Suprapubic skin (tissue), 4 donors: ENCODE data around the gene DPEP1. TPM values are rescaled to one million over a fixed set of nuclear protein-coding genes. Genes with fewer than 3 reads are reported as not detected.
"Not testable (repeated sequence)": the region's sequence is repeated elsewhere in the genome, so short reads cannot be mapped to it uniquely, and the experiment has no call there.

Source experiments
- DNase-seq, 2 donors: peaks; one replicate each; pipeline ENCODE4 v3.0.0-alpha.2; 2019; ENCODE audit warnings: low spot score in 2 of 2
- H3K27ac ChIP-seq: fragments of 200-600 bp; sonication (generic); one replicate; pipeline ENCODE4 v1.5.1; 2019
- H3K27me3 ChIP-seq: fragments of 200-600 bp; sonication (generic); one replicate; pipeline ENCODE4 v1.5.1; 2019
- H3K36me3 ChIP-seq: fragments of 200-600 bp; sonication (generic); one replicate; pipeline ENCODE4 v1.5.1; 2019
- H3K4me1 ChIP-seq: fragments of 200-600 bp; sonication (generic); one replicate; pipeline ENCODE4 v1.5.1; 2019
- H3K4me3 ChIP-seq: fragments of 200-600 bp; sonication (generic); one replicate; pipeline ENCODE4 v1.5.1; 2019; ENCODE audit warnings: mild to moderate bottlenecking
- H3K9me3 ChIP-seq: fragments of 200-600 bp; sonication (generic); one replicate; pipeline ENCODE4 v1.5.1; 2019
- EP300 ChIP-seq: sonication (generic); formaldehyde crosslinking; IDR thresholded peaks from one replicate; pipeline ENCODE4 v1.6.1; 2017; ENCODE audit warnings: antibody characterized with exemption
- POLR2A ChIP-seq, 2 donors: fragments of 450-650 bp; IDR thresholded peaks; one replicate each; pipeline ENCODE4 v1.6.1; 2017; ENCODE audit warnings: antibody characterized with exemption in 2 of 2, mild to moderate bottlenecking in 2 of 2, moderate library complexity in 2 of 2
- POLR2AphosphoS5 ChIP-seq, 3 donors: sonication (generic); formaldehyde crosslinking; IDR thresholded peaks; one replicate each; pipeline ENCODE4 v1.6.1; 2017; ENCODE audit warnings: antibody characterized with exemption in 3 of 3
- WGBS: methylation state at CpG from one replicate; pipeline ENCODE4 v1.1.5; 2018; 5-methylcytosine and 5-hydroxymethylcytosine counted together
- total RNA-seq, 4 donors: library from RNA; depleted of rRNA; stranded (reverse); fragments of >200 nt; gene quantifications; one replicate each; pipeline ENCODE4 v1.1.0, GENCODE V29; 2016
- TF ChIP-seq, protein P1 (sequence below), 2 donors: fragments of 200-600 bp in 1 of 2; fragments of 450-650 bp in 1 of 2; sonication (generic) in 1 of 2; IDR thresholded peaks; one replicate each; pipeline ENCODE4 v1.5.1; 2016 to 2019; ENCODE audit warnings: antibody characterized with exemption in 2 of 2, mild to moderate bottlenecking in 1 of 2, moderate library complexity in 1 of 2

Gene DPEP1
- total RNA-seq, 4 donors from 2014 or later, result 1.3 to 2.3 (median 2.2) TPM; not detected in 1

- no peak overlapping the region for H3K4me3 ChIP-seq
- no peak overlapping the region for H3K27ac ChIP-seq
- WGBS, result 90% methylated on average over 9 of the region's 9 CpGs
- no peaks in the 10 kb centered on the region for H3K9me3 ChIP-seq
- peaks cover 24% of the 10 kb centered on the region for H3K36me3 ChIP-seq
- no peak for DNase-seq
- H3K27me3 ChIP-seq, result no peaks in the 10 kb centered on the region
- TF ChIP-seq POLR2AphosphoS5 (IDR thresholded peaks at IDR 0.05) (no peak), EP300 (no peak), POLR2A (IDR thresholded peaks at IDR 0.05) (no peak)
- TF ChIP-seq, protein P1, sequence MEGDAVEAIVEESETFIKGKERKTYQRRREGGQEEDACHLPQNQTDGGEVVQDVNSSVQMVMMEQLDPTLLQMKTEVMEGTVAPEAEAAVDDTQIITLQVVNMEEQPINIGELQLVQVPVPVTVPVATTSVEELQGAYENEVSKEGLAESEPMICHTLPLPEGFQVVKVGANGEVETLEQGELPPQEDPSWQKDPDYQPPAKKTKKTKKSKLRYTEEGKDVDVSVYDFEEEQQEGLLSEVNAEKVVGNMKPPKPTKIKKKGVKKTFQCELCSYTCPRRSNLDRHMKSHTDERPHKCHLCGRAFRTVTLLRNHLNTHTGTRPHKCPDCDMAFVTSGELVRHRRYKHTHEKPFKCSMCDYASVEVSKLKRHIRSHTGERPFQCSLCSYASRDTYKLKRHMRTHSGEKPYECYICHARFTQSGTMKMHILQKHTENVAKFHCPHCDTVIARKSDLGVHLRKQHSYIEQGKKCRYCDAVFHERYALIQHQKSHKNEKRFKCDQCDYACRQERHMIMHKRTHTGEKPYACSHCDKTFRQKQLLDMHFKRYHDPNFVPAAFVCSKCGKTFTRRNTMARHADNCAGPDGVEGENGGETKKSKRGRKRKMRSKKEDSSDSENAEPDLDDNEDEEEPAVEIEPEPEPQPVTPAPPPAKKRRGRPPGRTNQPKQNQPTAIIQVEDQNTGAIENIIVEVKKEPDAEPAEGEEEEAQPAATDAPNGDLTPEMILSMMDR (IDR thresholded peaks at IDR 0.05), result no peak
- H3K4me1 ChIP-seq, result peaks cover 26% of the 10 kb centered on the region
Observed at GRCh38 chr16:89661215-89661614, 47.8 kb downstream of the DPEP1 start.

GRCh38 chr16:89664238-89664637 lies 50.8 kb downstream of the DPEP1 start:
- WGBS, result 63% methylated on average over 10 of the region's 11 CpGs
- not testable (repeated sequence) for H3K9me3 ChIP-seq, H3K4me3 ChIP-seq, H3K27me3 ChIP-seq, H3K4me1 ChIP-seq, DNase-seq, H3K27ac ChIP-seq
- peaks cover 24% of the 10 kb centered on the region for H3K36me3 ChIP-seq

GRCh38 chr16:89667000-89667399 lies 53.6 kb downstream of the DPEP1 start:
- H3K4me3 ChIP-seq, H3K27me3 ChIP-seq, H3K4me1 ChIP-seq, H3K9me3 ChIP-seq, DNase-seq, H3K27ac ChIP-seq: not testable (repeated sequence)
- H3K36me3 ChIP-seq, result peaks cover 13% of the 10 kb centered on the region
- 71% methylated on average over 7 of the region's 7 CpGs for WGBS

GRCh38 chr16:89667633-89668032 lies 54.2 kb downstream of the DPEP1 start:
- Histone ChIP-seq H3K27me3 (no peaks in the 10 kb centered on the region), H3K36me3 (peaks cover 8% of the 10 kb centered on the region), H3K9me3 (no peaks in the 10 kb centered on the region), H3K4me3 (no peak overlapping the region), H3K27ac (no peak overlapping the region), H3K4me1 (no peaks in the 10 kb centered on the region)
- no peak for DNase-seq
- TF ChIP-seq POLR2A (IDR thresholded peaks at IDR 0.05), result no peak
- no peak for TF ChIP-seq EP300
- TF ChIP-seq, protein P1 (IDR thresholded peaks at IDR 0.05), result no peak
- TF ChIP-seq POLR2AphosphoS5 (IDR thresholded peaks at IDR 0.05), result no peak
- 95% methylated on average over 8 of the region's 9 CpGs for WGBS

GRCh38 chr16:89668790-89669158 lies 55.3 kb downstream of the DPEP1 start:
- Histone ChIP-seq H3K9me3 (no peaks in the 10 kb centered on the region), H3K36me3 (peaks cover 4% of the 10 kb centered on the region), H3K4me3 (no peak overlapping the region), H3K4me1 (no peaks in the 10 kb centered on the region), H3K27me3 (no peaks in the 10 kb centered on the region), H3K27ac (no peak overlapping the region)
- no peak for TF ChIP-seq EP300
- TF ChIP-seq, protein P1 (IDR thresholded peaks at IDR 0.05), result no peak
- no peak for TF ChIP-seq POLR2AphosphoS5 (IDR thresholded peaks at IDR 0.05)
- TF ChIP-seq POLR2A (IDR thresholded peaks at IDR 0.05), result no peak
- WGBS, result 56% methylated on average over 5 of the region's 5 CpGs
- DNase-seq, result no peak

- H3K9me3 ChIP-seq, result no peaks in the 10 kb centered on the region
Observed at GRCh38 chr16:89669755-89670154, 56.3 kb downstream of the DPEP1 start.

More at GRCh38 chr16:89669755-89670154, 56.3 kb downstream of the DPEP1 start:
- peaks cover 3% of the 10 kb centered on the region for H3K36me3 ChIP-seq
- no peaks in the 10 kb centered on the region for H3K4me1 ChIP-seq
- WGBS, result 100% methylated on average over 1 of the region's 13 CpGs
- H3K27me3 ChIP-seq, result no peaks in the 10 kb centered on the region
- no peak for DNase-seq
- no peak for TF ChIP-seq POLR2A (IDR thresholded peaks at IDR 0.05)
- no peak for TF ChIP-seq POLR2AphosphoS5 (IDR thresholded peaks at IDR 0.05)
- no peak for TF ChIP-seq EP300
- TF ChIP-seq, protein P1 (IDR thresholded peaks at IDR 0.05), result no peak
- H3K4me3 ChIP-seq, result no peak overlapping the region
- no peak overlapping the region for H3K27ac ChIP-seq
